Stimulated activated CD4-positive, alpha-beta T cell treated with anti-CD3 and anti-CD28 coated beads, Interleukin-15, amount 100 ng/mL, for 24 hours (primary cell): Measurements from ENCODE around the gene CREBL2.
"Not testable (repeated sequence)": the region's sequence is repeated elsewhere in the genome, so short reads cannot be mapped to it uniquely, and the experiment has no call there.

Experiments used
- DNase-seq: peaks from one replicate; pipeline ENCODE4 v3.0.0-alpha.2; 2020

CREBL2 gene

GRCh38 chr12:12611512-12612306 is at the start of gene CREBL2:
Gene CREBL2, plus strand, starts transcription at chr12:12611876. Its CDS starts 297 bp downstream, at chr12:12612173.
- DNase-seq = peak; percentile 89

- DNase-seq = peak; percentile 44
Observed at GRCh38 chr12:12562016-12562483, 49.6 kb upstream of the CREBL2 start.

- peak; percentile 78 for DNase-seq
Observed at GRCh38 chr12:12562585-12563261, 49.0 kb upstream of the CREBL2 start, which contains the start of gene DUSP16. Gene DUSP16, minus strand, starts transcription at chr12:12562863. Its CDS starts 41,765 bp downstream, at chr12:12521098.

GRCh38 chr12:12563290-12563928 is 48.3 kb upstream of the CREBL2 start:
- no peak for DNase-seq

GRCh38 chr12:12564911-12565310 is 46.8 kb upstream of the CREBL2 start:
- DNase-seq = no peak

- DNase-seq = not testable (repeated sequence)
Observed at GRCh38 chr12:12565971-12566370, 45.7 kb upstream of the CREBL2 start.

GRCh38 chr12:12572659-12573058 is 39.0 kb upstream of the CREBL2 start:
- no peak for DNase-seq

GRCh38 chr12:12577786-12578185 is 33.9 kb upstream of the CREBL2 start:
- DNase-seq = no peak

GRCh38 chr12:12580716-12581115 is 31.0 kb upstream of the CREBL2 start:
- DNase-seq = not testable (repeated sequence)

- peak; percentile 27 for DNase-seq
Observed at GRCh38 chr12:12582193-12582881, 29.3 kb upstream of the CREBL2 start.

GRCh38 chr12:12582895-12583303 is 28.8 kb upstream of the CREBL2 start:
- peak; percentile 73 for DNase-seq

- DNase-seq = no peak
Observed at GRCh38 chr12:12583510-12584178, 28.0 kb upstream of the CREBL2 start.

GRCh38 chr12:12585115-12585863 is 26.4 kb upstream of the CREBL2 start:
- no peak for DNase-seq

GRCh38 chr12:12586879-12587675 is 24.6 kb upstream of the CREBL2 start:
- no peak for DNase-seq

GRCh38 chr12:12587878-12588277 is 23.8 kb upstream of the CREBL2 start:
- DNase-seq = no peak

- not testable (repeated sequence) for DNase-seq
Observed at GRCh38 chr12:12588436-12588835, 23.2 kb upstream of the CREBL2 start.

GRCh38 chr12:12590961-12591360 is 20.7 kb upstream of the CREBL2 start:
- DNase-seq = no peak

GRCh38 chr12:12592930-12593329 is 18.7 kb upstream of the CREBL2 start:
- DNase-seq = no peak

- not testable (repeated sequence) for DNase-seq
Observed at GRCh38 chr12:12595929-12596328, 15.7 kb upstream of the CREBL2 start.

- not testable (repeated sequence) for DNase-seq
Observed at GRCh38 chr12:12596598-12596997, 15.1 kb upstream of the CREBL2 start.

- DNase-seq = no peak
Observed at GRCh38 chr12:12598864-12599263, 12.8 kb upstream of the CREBL2 start.
